H1 (cell line): ENCODE results near the gene UBE2Q2. TPM values are rescaled to one million over a fixed set of nuclear protein-coding genes. Genes with fewer than 3 reads are reported as not detected.

Experiments
- CTCF ChIA-PET: fragments of 300-600 bp; sonication (Branson Sonifier 250); formaldehyde crosslinking; loops from one replicate; lab custom pipeline; 2021; ENCODE audit not compliant: partially characterized antibody; lab: Charles Lee
- POLR2A ChIA-PET: fragments of 300-600 bp; sonication (Branson Sonifier 250); formaldehyde crosslinking; loops from one replicate; lab custom pipeline; 2021; ENCODE audit warnings: inconsistent platforms; ENCODE audit not compliant: partially characterized antibody; lab: Charles Lee
- DNase-seq, 2 experiments: peaks; one replicate each; pipeline versions ENCODE4 v3.0.0 to v3.0.0-alpha.2; 2010 to 2022; ENCODE audit warnings: low spot score in 2 of 2, low read depth in 1 of 2, mixed read lengths in 1 of 2
- FAIRE-seq: peaks from 2 replicates; lab custom pipeline; 2011; peaks lifted over from hg19 to GRCh38; lab: Jason Lieb, UNC
- H2AFZ ChIP-seq: 2 replicates; pipeline ENCODE4 v1.8.1; 2012; ENCODE audit warnings: low read length, inconsistent platforms
- H2AK5ac ChIP-seq: 2 replicates; pipeline ENCODE4 v1.6.1; 2013; ENCODE audit warnings: low read depth, low read length
- H2BK120ac ChIP-seq: replicated peaks from 2 replicates; pipeline ENCODE3; 2013; ENCODE audit warnings: low read depth, low read length, inconsistent platforms
- H2BK12ac ChIP-seq: 2 replicates; pipeline ENCODE4 v1.6.1; 2013; ENCODE audit warnings: low read depth, low read length
- H2BK15ac ChIP-seq: 2 replicates; pipeline ENCODE4 v1.6.1; 2013; ENCODE audit warnings: low read length
- H2BK20ac ChIP-seq: 2 replicates; pipeline ENCODE4 v1.6.1; 2013; ENCODE audit warnings: low read length
- H2BK5ac ChIP-seq: 2 replicates; pipeline ENCODE4 v1.6.1; 2013; ENCODE audit warnings: low read depth, low read length
- H3K14ac ChIP-seq: 2 replicates; pipeline ENCODE4 v1.6.1; 2013; ENCODE audit warnings: inconsistent platforms; ENCODE audit not compliant: insufficient read length
- H3K18ac ChIP-seq: 2 replicates; pipeline ENCODE4 v1.6.1; 2013; ENCODE audit warnings: low read length; ENCODE audit errors: extremely low read depth
- H3K23ac ChIP-seq: 2 replicates; pipeline ENCODE4 v1.6.1; 2013; ENCODE audit warnings: inconsistent platforms; ENCODE audit not compliant: insufficient read length
- H3K23me2 ChIP-seq: 2 replicates; pipeline ENCODE4 v1.6.1; 2013; ENCODE audit warnings: low read depth, low read length
- H3K27ac ChIP-seq: 2 replicates; pipeline ENCODE4 v1.6.1; 2011; ENCODE audit warnings: low read depth, low read length, inconsistent platforms
- H3K27me3 ChIP-seq, 4 experiments: replicated peaks in 1 of 4; 1 replicate in 1 of 4; 2 replicates in 3 of 4; pipeline versions ENCODE4 v1.6.1 to v1.8.1; 2011 to 2013; ENCODE audit warnings: low read length in 3 of 4, mild to moderate bottlenecking in 3 of 4, inconsistent platforms in 2 of 4, mixed read lengths in 2 of 4, moderate library complexity in 1 of 4; ENCODE audit not compliant: control insufficient read depth in 3 of 4, insufficient read depth in 3 of 4; ENCODE audit errors: extremely low read depth in 1 of 4
- H3K36me3 ChIP-seq, 4 experiments: 2 replicates each; pipeline versions ENCODE4 v1.6.1 to v1.8.1; 2011 to 2013; ENCODE audit warnings: mild to moderate bottlenecking in 4 of 4, low read length in 3 of 4, moderate library complexity in 2 of 4, control low read depth in 1 of 4, inconsistent platforms in 1 of 4; ENCODE audit not compliant: insufficient read depth in 4 of 4, control insufficient read depth in 2 of 4
- H3K4ac ChIP-seq: replicated peaks from 2 replicates; pipeline ENCODE3; 2013; ENCODE audit warnings: low read length, low read depth, mixed read lengths, inconsistent platforms; ENCODE audit not compliant: insufficient read length
- H3K4me1 ChIP-seq, 4 experiments: replicated peaks in 1 of 4; 1 replicate in 1 of 4; 2 replicates in 3 of 4; pipeline versions ENCODE4 v1.6.1 to v1.8.1; 2011 to 2013; ENCODE audit warnings: low read length in 3 of 4, inconsistent platforms in 2 of 4, mixed read lengths in 1 of 4; ENCODE audit not compliant: insufficient read depth in 4 of 4, control insufficient read depth in 3 of 4
- H3K4me2 ChIP-seq, 2 experiments: 2 replicates each; pipeline versions ENCODE4 v1.6.1 to v1.8.1; 2011 to 2013; ENCODE audit warnings: low read depth in 2 of 2, low read length in 2 of 2, control low read depth in 1 of 2, inconsistent platforms in 1 of 2, mild to moderate bottlenecking in 1 of 2; ENCODE audit not compliant: insufficient read depth in 1 of 2
- H3K4me3 ChIP-seq, 4 experiments: fragments of 200-600, 300-600 bp in 1 of 4; sonication (generic), shearing (Covaris generic), sonication (Bioruptor Twin) in 1 of 4; 2 replicates each; pipeline versions ENCODE4 v1.5.1 to v1.8.1; 2011 to 2016; ENCODE audit warnings: low read length in 4 of 4, low read depth in 3 of 4, control low read depth in 2 of 4, inconsistent platforms in 2 of 4, mild to moderate bottlenecking in 2 of 4, mixed read lengths in 1 of 4, moderate library complexity in 1 of 4; ENCODE audit not compliant: insufficient read depth in 2 of 4; ENCODE audit errors: extremely low read depth in 1 of 4
- H3K56ac ChIP-seq: replicated peaks from 2 replicates; pipeline ENCODE3; 2013; ENCODE audit warnings: low read depth, mild to moderate bottlenecking, mixed read lengths, low read length, inconsistent platforms; ENCODE audit not compliant: insufficient read length
- H3K79me1 ChIP-seq: 2 replicates; pipeline ENCODE4 v1.6.1; 2013; ENCODE audit warnings: low read depth, low read length, control low read depth
- H3K79me2 ChIP-seq, 2 experiments: 2 replicates each; pipeline versions ENCODE4 v1.6.1 to v1.8.1; 2012 to 2013; ENCODE audit warnings: low read length in 2 of 2, mild to moderate bottlenecking in 2 of 2, inconsistent platforms in 1 of 2; ENCODE audit not compliant: insufficient read depth in 2 of 2, control insufficient read depth in 1 of 2
- H3K9ac ChIP-seq, 4 experiments: replicated peaks in 1 of 4; 1 replicate in 1 of 4; 2 replicates in 3 of 4; pipeline versions ENCODE4 v1.6.1 to v1.8.1; 2011 to 2013; ENCODE audit warnings: low read depth in 3 of 4, low read length in 3 of 4, control low read depth in 2 of 4, mild to moderate bottlenecking in 2 of 4, moderate library complexity in 2 of 4, inconsistent platforms in 1 of 4; ENCODE audit errors: extremely low read depth in 1 of 4
- H3K9me3 ChIP-seq, 2 experiments: 2 replicates each; pipeline versions ENCODE4 v1.6.1 to v1.8.1; 2012 to 2013; ENCODE audit warnings: mild to moderate bottlenecking in 2 of 2, moderate library complexity in 2 of 2, control low read depth in 1 of 2, inconsistent platforms in 1 of 2, low read depth in 1 of 2, low read length in 1 of 2, mixed read lengths in 1 of 2; ENCODE audit not compliant: insufficient read depth in 2 of 2
- H4K20me1 ChIP-seq, 2 experiments: replicated peaks in 1 of 2; 2 replicates each; pipeline versions ENCODE3 to v1.8.1; 2011 to 2013; ENCODE audit warnings: inconsistent platforms in 2 of 2, low read length in 2 of 2, mild to moderate bottlenecking in 1 of 2; ENCODE audit not compliant: insufficient read depth in 2 of 2, control insufficient read depth in 1 of 2
- H4K5ac ChIP-seq: 2 replicates; pipeline ENCODE4 v1.6.1; 2013; ENCODE audit warnings: low read length, low read depth, mixed read lengths, inconsistent platforms; ENCODE audit not compliant: insufficient read length
- H4K8ac ChIP-seq: 2 replicates; pipeline ENCODE4 v1.8.0; 2013; ENCODE audit warnings: mild to moderate bottlenecking, moderate library complexity, low read length, inconsistent platforms; ENCODE audit not compliant: insufficient read depth; ENCODE audit errors: extremely low read depth
- H4K91ac ChIP-seq: replicated peaks from 2 replicates; pipeline ENCODE3; 2013; ENCODE audit warnings: low read length, mixed read lengths, inconsistent platforms; ENCODE audit not compliant: insufficient read length
- EGR1 ChIP-seq: IDR thresholded peaks from 2 replicates; pipeline ENCODE4 v1.6.1; 2011; ENCODE audit warnings: low read depth, low read length, borderline replicate concordance
- SUZ12 ChIP-seq: fragments of 200-600 bp; sonication (generic); IDR thresholded peaks from 2 replicates; pipeline ENCODE4 v1.6.1; 2012; ENCODE audit warnings: mild to moderate bottlenecking, inconsistent platforms, low read length, moderate library complexity, mixed read lengths
- WGBS, 2 experiments: shearing (Covaris generic) in 1 of 2; methylation state at CpG; one replicate each; pipeline versions ENCODE4 v1.1.6 to v1.1.7; 2013 to 2015; ENCODE audit warnings: low lambda C conversion rate in 2 of 2, mixed read lengths in 2 of 2, inconsistent platforms in 1 of 2, low coverage in 1 of 2, missing lambda C conversion rate in 1 of 2; ENCODE audit not compliant: insufficient replicate concordance in 2 of 2, insufficient coverage in 1 of 2, insufficient read length in 1 of 2; ENCODE audit errors: extremely low coverage in 1 of 2, missing lambda C conversion rate in 1 of 2; 5-methylcytosine and 5-hydroxymethylcytosine counted together
- polyA plus RNA-seq, 7 experiments: library from polyadenylated mRNA; depleted of rRNA in 3 of 7; stranded (reverse) in 5 of 7; unstranded in 2 of 7; fragments of >200 nt in 5 of 7; fragments of 200-250 nt in 2 of 7; gene quantifications; 1 replicate in 5 of 7; 2 replicates in 1 of 7; 4 replicates in 1 of 7; pipeline versions ENCODE4 v1.2.1 to v1.2.3, GENCODE V29; 2011 to 2013; ENCODE audit warnings: missing spikeins in 2 of 7, mixed read lengths in 2 of 7
- total RNA-seq: library from RNA; stranded (reverse); fragmentation: NEBNext Ultra II Directional; extraction: Animal tissue kit (Norgen Biotek cat#: 25700); gene quantifications from 2 replicates; pipeline ENCODE4 v1.2.1, GENCODE V29; 2021

The UBE2Q2 gene
- total and polyA plus RNA-seq, 2 of the 8 experiments (the other 6 are each of a cell fraction or from before 2014, with no cell fraction given) = 10.1 to 22.7 TPM

DNA sequence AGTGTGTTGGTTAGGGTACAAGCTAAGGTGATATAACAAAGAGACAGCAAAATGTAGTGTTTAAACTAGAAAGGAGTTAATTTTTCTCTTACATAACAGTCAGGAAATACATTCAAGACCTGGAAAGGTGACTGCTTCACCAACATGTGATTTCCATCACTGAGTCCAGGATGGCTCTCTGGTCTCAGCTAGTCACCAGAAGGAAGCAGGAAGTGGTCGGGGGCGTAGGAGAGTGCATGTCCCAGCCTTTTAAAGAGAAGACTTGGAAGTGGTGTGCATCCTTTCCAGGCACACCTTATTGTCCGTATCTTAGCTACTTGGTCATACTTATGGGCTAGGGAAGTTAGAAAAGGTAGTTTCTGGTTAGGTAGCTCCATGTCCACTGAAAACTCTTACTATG, 11.1 kb upstream of the UBE2Q2 start:
- H3K4me3 ChIP-seq = no peak overlapping the region
- FAIRE-seq (no peak), DNase-seq (no peak)
- CTCF ChIA-PET = interaction anchor here (0.9 to 1.9 kb wide), 6 partner anchors 9 to 52 kb away, joined by 3 to 6 read pairs (median 5); partner anchors contain the start of gene UBE2Q2
- H2BK20ac ChIP-seq = no peak overlapping the region
- H3K23me2 ChIP-seq = no peaks in the 10 kb centered on the region
- TF ChIP-seq SUZ12 (no peak), EGR1 (no peak)
- H3K79me1 ChIP-seq = no peaks in the 10 kb centered on the region
- no peak overlapping the region for H4K91ac ChIP-seq
- H2BK5ac ChIP-seq = no peak overlapping the region
- no peaks in the 10 kb centered on the region for H4K20me1 ChIP-seq
- peaks cover 3 to 6% (median 5%) of the 10 kb centered on the region in 4 experiments; a peak in 4 of 7 replicates for H3K4me1 ChIP-seq
- H3K9me3 ChIP-seq = no peaks in the 10 kb centered on the region
- H3K4me2 ChIP-seq = no peak overlapping the region
- no peak overlapping the region for H2AFZ ChIP-seq
- no peak overlapping the region for H3K14ac ChIP-seq
- H3K56ac ChIP-seq = no peak overlapping the region
- H2BK12ac ChIP-seq = no peak overlapping the region
- POLR2A ChIA-PET = interaction anchor here (0.6 to 3.3 kb wide), 3 partner anchors 10 to 239 kb away, joined by 3 to 17 read pairs (median 3); partner anchors contain the start of gene UBE2Q2
- no peak overlapping the region for H3K9ac ChIP-seq
- H3K79me2 ChIP-seq = no peaks in the 10 kb centered on the region
- no peak overlapping the region for H3K27ac ChIP-seq
- no peak overlapping the region for H2BK120ac ChIP-seq
- H4K8ac ChIP-seq = no peak overlapping the region
- no peak overlapping the region for H3K23ac ChIP-seq
- no peak overlapping the region for H2AK5ac ChIP-seq
- H4K5ac ChIP-seq = peak overlapping the region; percentile 9
- H3K36me3 ChIP-seq = no peaks in the 10 kb centered on the region
- H3K18ac ChIP-seq = no peak overlapping the region
- H3K27me3 ChIP-seq = no peaks in the 10 kb centered on the region
- WGBS, 2 experiments = 88% methylated on average over 3 of the region's 3 CpGs; no CpG with 5 or more reads in 1 of the 2 experiments
- no peak overlapping the region for H3K4ac ChIP-seq
- no peak overlapping the region for H2BK15ac ChIP-seq
